Measurements from ENCODE around the gene TSEN54.

The TSEN54 gene

GRCh38 chr17:75549246-75550138, 33.2 kb downstream of the TSEN54 start:
- DNase-seq = peak; percentile 69 to 87

- no peak for DNase-seq
Measured at GRCh38 chr17:75550139-75550465, 33.8 kb downstream of the TSEN54 start.

- no peak for DNase-seq
Measured at GRCh38 chr17:75551266-75551665, 34.9 kb downstream of the TSEN54 start.

GRCh38 chr17:75552425-75553294, 36.3 kb downstream of the TSEN54 start:
- DNase-seq = no peak

- DNase-seq = no peak
Measured at GRCh38 chr17:75553295-75554110, 37.2 kb downstream of the TSEN54 start.

GRCh38 chr17:75555679-75556153, 39.4 kb downstream of the TSEN54 start:
- no peak for DNase-seq

- DNase-seq = no peak
Measured at GRCh38 chr17:75557075-75557851, 40.9 kb downstream of the TSEN54 start.

GRCh38 chr17:75557852-75558665, 41.7 kb downstream of the TSEN54 start:
- DNase-seq = no peak

GRCh38 chr17:75558666-75559530, 42.6 kb downstream of the TSEN54 start:
- DNase-seq = no peak

GRCh38 chr17:75559958-75560533, 43.7 kb downstream of the TSEN54 start:
- DNase-seq = no peak

GRCh38 chr17:75561927-75562603, 45.7 kb downstream of the TSEN54 start:
- no peak for DNase-seq

GRCh38 chr17:75563063-75563758, 46.9 kb downstream of the TSEN54 start:
- DNase-seq = no peak

- DNase-seq = no peak
Measured at GRCh38 chr17:75564195-75564594, 47.9 kb downstream of the TSEN54 start.

GRCh38 chr17:75565066-75565465, 48.7 kb downstream of the TSEN54 start:
- no peak for DNase-seq

GRCh38 chr17:75565618-75566017, 49.3 kb downstream of the TSEN54 start:
- DNase-seq = no peak

GRCh38 chr17:75566416-75566815, 50.1 kb downstream of the TSEN54 start:
- no peak for DNase-seq

GRCh38 chr17:75566834-75567233, 50.5 kb downstream of the TSEN54 start:
- no peak for DNase-seq

Measured in NCI-H187 (cell line).